Measurements from ENCODE around the gene ZBTB45.
"Not testable (repeated sequence)": the region's sequence is repeated elsewhere in the genome, so short reads cannot be mapped to it uniquely, and the experiment has no call there.

ZBTB45 gene

GRCh38 chr19:58510084-58510862, 9.3 kb downstream of the ZBTB45 start:
- no peak for DNase-seq (ENCODE audit: low read depth in 2 of 2)

GRCh38 chr19:58509731-58510083, 9.9 kb downstream of the ZBTB45 start:
- no peak for DNase-seq (ENCODE audit: low read depth in 2 of 2)

- not testable (repeated sequence) for DNase-seq (ENCODE audit: low read depth in 2 of 2)
These were observed 11.9 kb downstream of the ZBTB45 start for GRCh38 chr19:58507602-58508223.

- DNase-seq (ENCODE audit: low read depth in 2 of 2), result no peak
These were observed 19.4 kb downstream of the ZBTB45 start for GRCh38 chr19:58500242-58500641.

- DNase-seq (ENCODE audit: low read depth in 2 of 2), result peak; percentile 97 to 100
These were observed 20.3 kb downstream of the ZBTB45 start for GRCh38 chr19:58499021-58499927.

GRCh38 chr19:58498316-58499020, 21.1 kb downstream of the ZBTB45 start:
- DNase-seq (ENCODE audit: low read depth in 2 of 2), result no peak

GRCh38 chr19:58497634-58498170, 21.9 kb downstream of the ZBTB45 start:
- DNase-seq (ENCODE audit: low read depth in 2 of 2), result no peak

- DNase-seq (ENCODE audit: low read depth in 2 of 2), result no peak
These were observed 27.3 kb downstream of the ZBTB45 start for GRCh38 chr19:58492265-58492664.

- no peak for DNase-seq (ENCODE audit: low read depth in 2 of 2)
These were observed 28.2 kb downstream of the ZBTB45 start for GRCh38 chr19:58491393-58491792.

GRCh38 chr19:58484349-58484748, 35.3 kb downstream of the ZBTB45 start:
- not testable (repeated sequence) for DNase-seq (ENCODE audit: low read depth in 2 of 2)

- DNase-seq (ENCODE audit: low read depth in 2 of 2), result no peak
These were observed 35.8 kb downstream of the ZBTB45 start for GRCh38 chr19:58483776-58484175.

GRCh38 chr19:58482372-58482771, 37.2 kb downstream of the ZBTB45 start:
- DNase-seq (ENCODE audit: low read depth in 2 of 2), result no peak

- no peak for DNase-seq (ENCODE audit: low read depth in 2 of 2)
These were observed 38.8 kb downstream of the ZBTB45 start for GRCh38 chr19:58480831-58481230.

GRCh38 chr19:58480481-58480830, 39.2 kb downstream of the ZBTB45 start:
- no peak for DNase-seq (ENCODE audit: low read depth in 2 of 2)

GRCh38 chr19:58479736-58480480, 39.7 kb downstream of the ZBTB45 start:
- DNase-seq (ENCODE audit: low read depth in 2 of 2), result no peak

GRCh38 chr19:58479303-58479702, 40.3 kb downstream of the ZBTB45 start:
- DNase-seq (ENCODE audit: low read depth in 2 of 2), result no peak

- no peak for DNase-seq (ENCODE audit: low read depth in 2 of 2)
These were observed 41.7 kb downstream of the ZBTB45 start for GRCh38 chr19:58477871-58478270.

GRCh38 chr19:58477130-58477529, 42.5 kb downstream of the ZBTB45 start:
- DNase-seq (ENCODE audit: low read depth in 2 of 2), result no peak

- DNase-seq (ENCODE audit: low read depth in 2 of 2), result no peak
These were observed 43.1 kb downstream of the ZBTB45 start for GRCh38 chr19:58476498-58477015.

- peak; percentile 90 for DNase-seq (ENCODE audit: low read depth in 2 of 2)
These were observed 43.7 kb downstream of the ZBTB45 start, which contains the start of gene ZNF446 for GRCh38 chr19:58475714-58476497. Gene ZNF446, plus strand, starts transcription at chr19:58476352. Its CDS starts 867 bp downstream, at chr19:58477219.
